GM13977 (cell line): ENCODE measurements around the gene NECTIN3.

Source experiments
- DNase-seq: peaks from one replicate; pipeline ENCODE4 v3.0.0; 2012; ENCODE audit warnings: low spot score
- CTCF ChIP-seq: IDR thresholded peaks from 2 replicates; pipeline ENCODE4 v1.5.1; 2012; ENCODE audit warnings: mild to moderate bottlenecking, control low read depth; ENCODE audit not compliant: insufficient read depth; ENCODE audit errors: extremely low read depth, missing control alignments
- in situ Hi-C: fragments of 300-500 bp; cut with MboI; formaldehyde crosslinking; loops from one replicate; pipeline ENCODE4 v1.12.0; 2022; ENCODE audit warnings: low sequenced_read_pairs, low pct_unique_long_range_greater_than_20kb, mixed read lengths, inconsistent platforms; ENCODE audit not compliant: unreplicated experiment

Gene NECTIN3

GRCh38 chr3:111229301-111229700 is 157.7 kb downstream of the NECTIN3 start:
- in situ Hi-C loops: no loop called here
- no peak for DNase-seq
- TF ChIP-seq CTCF: no peak

GRCh38 chr3:111236836-111237713 is 165.5 kb downstream of the NECTIN3 start:
- no peak for DNase-seq
- no peak for TF ChIP-seq CTCF
- in situ Hi-C loops: no loop called here

- in situ Hi-C loops: no loop called here
- no peak for TF ChIP-seq CTCF
Observed at GRCh38 chr3:111237946-111238345, 166.3 kb downstream of the NECTIN3 start.

GRCh38 chr3:111238885-111239284 is 167.3 kb downstream of the NECTIN3 start:
- no peak for DNase-seq
- TF ChIP-seq CTCF: no peak
- in situ Hi-C loops: no loop called here

More at GRCh38 chr3:111237946-111238345, 166.3 kb downstream of the NECTIN3 start:
- DNase-seq: no peak

GRCh38 chr3:111241960-111242359 is 170.3 kb downstream of the NECTIN3 start:
- in situ Hi-C loops: no loop called here
- no peak for TF ChIP-seq CTCF
- DNase-seq: no peak
